ENCODE data around the gene POU2F1.
"Not testable (repeated sequence)": the region's sequence is repeated elsewhere in the genome, so short reads cannot be mapped to it uniquely, and the experiment has no call there.

Gene POU2F1

GRCh38 chr1:167200272-167200671 is 20.4 kb upstream of the POU2F1 start:
- in situ Hi-C loops (cut with MboI; ENCODE audit: low sequenced_read_pairs, unreplicated experiment): no loop called here
- DNase-seq (ENCODE audit: low spot score): no peak
- no peak for TF ChIP-seq CTCF (IDR thresholded peaks at IDR 0.05; ENCODE audit: borderline replicate concordance, control extremely low read depth, extremely low read depth, insufficient read depth, missing control alignments)

- in situ Hi-C loops (cut with MboI; ENCODE audit: low sequenced_read_pairs, unreplicated experiment): no loop called here
- TF ChIP-seq CTCF (IDR thresholded peaks at IDR 0.05; ENCODE audit: borderline replicate concordance, control extremely low read depth, extremely low read depth, insufficient read depth, missing control alignments): no peak
- DNase-seq (ENCODE audit: low spot score): no peak
Measured at GRCh38 chr1:167200749-167201148, 19.9 kb upstream of the POU2F1 start.

- DNase-seq (ENCODE audit: low spot score): no peak
- TF ChIP-seq CTCF (IDR thresholded peaks at IDR 0.05; ENCODE audit: borderline replicate concordance, control extremely low read depth, extremely low read depth, insufficient read depth, missing control alignments): no peak
- in situ Hi-C loops (cut with MboI; ENCODE audit: low sequenced_read_pairs, unreplicated experiment): no loop called here
Measured at GRCh38 chr1:167202049-167202448, 18.6 kb upstream of the POU2F1 start.

DNA sequence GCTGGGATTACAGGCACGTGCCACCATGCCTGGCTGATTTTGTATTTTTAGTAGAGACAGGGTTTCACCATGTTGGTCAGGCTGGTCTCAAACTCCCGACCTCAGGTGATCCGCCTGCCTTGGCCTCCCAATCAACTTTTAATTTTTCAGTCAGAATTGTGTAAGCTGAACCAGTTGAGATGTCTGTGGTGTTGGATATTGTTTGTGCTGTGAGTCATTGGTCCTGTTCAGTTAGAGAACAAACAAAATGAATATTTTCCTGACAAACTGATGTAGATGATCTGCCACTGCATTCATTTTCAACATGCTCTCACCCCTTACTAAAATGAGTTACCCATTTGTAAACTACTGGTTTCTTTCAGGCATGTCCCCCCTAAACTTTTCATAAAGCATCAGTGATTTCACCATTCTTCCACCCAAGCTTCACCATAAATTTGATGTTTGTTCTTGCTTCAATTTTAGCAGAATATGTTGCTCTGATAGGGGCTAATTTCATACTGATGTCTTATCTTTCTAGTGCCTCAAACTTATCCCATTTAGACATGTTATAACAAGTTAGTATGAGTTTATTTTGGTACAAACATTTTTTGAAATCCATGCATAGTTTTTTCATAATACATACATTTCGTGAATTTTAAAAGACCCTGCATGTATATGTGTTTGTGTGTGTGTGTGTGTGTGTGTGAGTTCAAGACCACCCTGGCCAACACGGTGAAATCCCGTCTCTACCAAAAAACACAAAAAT is 15.2 kb upstream of the POU2F1 start:
- in situ Hi-C loops (cut with MboI; ENCODE audit: low sequenced_read_pairs, unreplicated experiment); DNase-seq (ENCODE audit: low spot score): not testable (repeated sequence)

- no peak for TF ChIP-seq CTCF (IDR thresholded peaks at IDR 0.05; ENCODE audit: borderline replicate concordance, control extremely low read depth, extremely low read depth, insufficient read depth, missing control alignments)
- in situ Hi-C loops (cut with MboI; ENCODE audit: low sequenced_read_pairs, unreplicated experiment): no loop called here
- DNase-seq (ENCODE audit: low spot score): no peak
Measured at GRCh38 chr1:167206166-167206835, 14.4 kb upstream of the POU2F1 start.

DNA sequence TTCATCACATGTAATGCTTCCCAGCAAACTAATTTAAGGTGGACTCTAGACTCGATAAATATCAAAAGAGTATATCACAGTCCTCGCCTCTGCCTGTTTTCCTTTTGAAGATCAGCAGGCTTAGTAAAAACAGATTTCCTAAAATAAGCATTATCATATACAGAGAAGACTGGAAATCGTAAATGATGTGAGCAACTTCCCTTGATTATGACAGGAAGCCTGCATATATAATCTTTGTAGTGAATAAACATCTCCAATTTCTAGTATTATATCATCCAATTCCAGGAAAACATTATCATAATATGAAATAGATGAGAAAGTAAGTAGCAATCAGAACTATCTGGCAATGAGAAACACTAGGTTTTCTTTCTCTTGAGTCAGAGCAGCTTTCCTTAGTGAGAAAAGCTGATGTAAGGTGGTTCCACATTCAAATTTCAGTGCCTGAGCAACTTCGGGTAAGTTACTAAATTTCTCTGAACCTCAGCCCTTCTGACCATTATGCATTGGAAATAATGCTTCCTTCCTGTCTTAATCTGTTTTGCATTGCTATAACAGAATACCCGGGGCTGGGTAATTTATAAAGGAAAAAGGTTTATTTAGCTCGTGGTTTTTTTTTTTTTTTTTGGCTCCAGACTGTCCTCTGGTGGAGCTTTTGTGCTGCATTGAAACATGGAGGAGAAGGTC is 12.6 kb upstream of the POU2F1 start:
- in situ Hi-C loops (cut with MboI; ENCODE audit: low sequenced_read_pairs, unreplicated experiment): no loop called here
- TF ChIP-seq CTCF (IDR thresholded peaks at IDR 0.05; ENCODE audit: borderline replicate concordance, control extremely low read depth, extremely low read depth, insufficient read depth, missing control alignments): no peak
- DNase-seq (ENCODE audit: low spot score): no peak

DNA sequence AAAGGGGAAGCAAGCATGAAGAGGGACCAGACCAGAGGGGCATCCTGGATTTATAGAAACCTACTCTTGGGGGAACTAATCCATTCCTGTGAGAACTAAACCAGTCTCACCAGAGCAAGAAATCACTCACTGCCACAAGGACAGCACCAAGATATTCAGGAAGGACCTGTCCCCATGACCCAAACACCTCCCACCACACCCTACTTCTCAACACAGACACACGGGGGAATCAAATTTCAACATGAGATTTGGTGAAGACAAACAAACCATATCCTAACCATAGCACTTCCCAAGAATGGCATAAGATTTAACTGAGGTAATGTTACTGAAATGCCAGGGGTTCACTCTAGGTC is 12.1 kb upstream of the POU2F1 start:
- TF ChIP-seq CTCF (IDR thresholded peaks at IDR 0.05; ENCODE audit: borderline replicate concordance, control extremely low read depth, extremely low read depth, insufficient read depth, missing control alignments): no peak
- DNase-seq (ENCODE audit: low spot score): no peak
- in situ Hi-C loops (cut with MboI; ENCODE audit: low sequenced_read_pairs, unreplicated experiment): no loop called here
